Neural progenitor cell (in vitro differentiated cells): ENCODE data around the gene SYTL3. TPM values are rescaled to one million over a fixed set of nuclear protein-coding genes. Genes with fewer than 3 reads are reported as not detected.

Experiments used
- DNase-seq: peaks from one replicate; pipeline ENCODE4 v3.0.0-alpha.2; 2016; ENCODE audit warnings: low spot score
- H2AFZ ChIP-seq: fragments of 200-600 bp; sonication (generic); replicated peaks from 2 replicates; pipeline ENCODE4 v1.6.1; 2016; ENCODE audit warnings: antibody characterized with exemption
- H3F3A ChIP-seq: fragments of 200-600 bp; sonication (generic); 2 replicates; pipeline ENCODE4 v1.6.1; 2016; ENCODE audit warnings: antibody characterized with exemption, low read depth
- H3K27ac ChIP-seq: fragments of 200-600 bp; sonication (generic); 2 replicates; pipeline ENCODE4 v1.5.1; 2016; ENCODE audit warnings: mild to moderate bottlenecking
- H3K27me3 ChIP-seq: fragments of 200-600 bp; sonication (generic); 2 replicates; pipeline ENCODE4 v1.6.1; 2016; ENCODE audit warnings: mild to moderate bottlenecking, moderate library complexity
- H3K36me3 ChIP-seq: fragments of 200-600 bp; sonication (generic); 2 replicates; pipeline ENCODE4 v1.5.1; 2016
- H3K4me1 ChIP-seq: fragments of 200-600 bp; sonication (generic); 2 replicates; pipeline ENCODE4 v1.6.1; 2016; ENCODE audit warnings: mixed run types
- H3K4me2 ChIP-seq: fragments of 200-600 bp; sonication (generic); 2 replicates; pipeline ENCODE4 v1.6.1; 2016
- H3K4me3 ChIP-seq: fragments of 200-600 bp; sonication (generic); 2 replicates; pipeline ENCODE4 v1.5.1; 2016
- H3K79me2 ChIP-seq: fragments of 200-600 bp; sonication (generic); 2 replicates; pipeline ENCODE4 v1.6.1; 2016; ENCODE audit warnings: low read depth
- H3K9ac ChIP-seq: fragments of 200-600 bp; sonication (generic); 2 replicates; pipeline ENCODE4 v1.6.1; 2016
- H3K9me3 ChIP-seq: fragments of 200-600 bp; sonication (generic); 2 replicates; pipeline ENCODE4 v1.5.1; 2016; ENCODE audit warnings: low read depth
- H4K20me1 ChIP-seq: fragments of 200-600 bp; sonication (generic); 2 replicates; pipeline ENCODE4 v1.6.1; 2016; ENCODE audit warnings: low read depth
- H3K27ac Mint-ChIP-seq: 3 replicates; pipeline ENCODE4 v1.8.0; 2021; ENCODE audit warnings: mixed read lengths
- H3K27me3 Mint-ChIP-seq: 2 replicates; pipeline ENCODE4 v1.8.0; 2022; ENCODE audit warnings: low read depth, mild to moderate bottlenecking, inconsistent platforms, moderate library complexity, mixed read lengths; ENCODE audit not compliant: insufficient read depth
- H3K36me3 Mint-ChIP-seq: 3 replicates; pipeline ENCODE4 v1.8.0; 2021; ENCODE audit warnings: mixed read lengths
- H3K4me1 Mint-ChIP-seq: 3 replicates; pipeline ENCODE4 v1.8.0; 2021; ENCODE audit warnings: mixed read lengths
- H3K4me3 Mint-ChIP-seq: 3 replicates; pipeline ENCODE4 v1.8.0; 2021; ENCODE audit warnings: mild to moderate bottlenecking, moderate library complexity, mixed read lengths
- H3K9me3 Mint-ChIP-seq: 3 replicates; pipeline ENCODE4 v1.8.0; 2020; ENCODE audit warnings: mixed read lengths
- EZH2 ChIP-seq: fragments of 200-600 bp; sonication (generic); IDR thresholded peaks from 2 replicates; pipeline ENCODE4 v1.6.1; 2017; ENCODE audit warnings: antibody characterized with exemption, mild to moderate bottlenecking, moderate library complexity
- EZH2phosphoT487 ChIP-seq: fragments of 200-600 bp; sonication (generic); IDR thresholded peaks from 2 replicates; pipeline ENCODE4 v1.6.1; 2017; ENCODE audit warnings: antibody characterized with exemption
- total RNA-seq: library from RNA; depleted of rRNA; stranded (reverse); fragments of >200 nt; gene quantifications from 2 replicates; pipeline ENCODE4 v1.2.3, GENCODE V29; 2015; ENCODE audit warnings: low replicate concordance
- TF ChIP-seq, protein P1 (sequence below): fragments of 200-600 bp; sonication (generic); IDR thresholded peaks from 2 replicates; pipeline ENCODE4 v1.5.1; 2017; ENCODE audit warnings: antibody characterized with exemption, mild to moderate bottlenecking

SYTL3 gene
- total RNA-seq, 1 donor from 2014 or later: not detected

DNA sequence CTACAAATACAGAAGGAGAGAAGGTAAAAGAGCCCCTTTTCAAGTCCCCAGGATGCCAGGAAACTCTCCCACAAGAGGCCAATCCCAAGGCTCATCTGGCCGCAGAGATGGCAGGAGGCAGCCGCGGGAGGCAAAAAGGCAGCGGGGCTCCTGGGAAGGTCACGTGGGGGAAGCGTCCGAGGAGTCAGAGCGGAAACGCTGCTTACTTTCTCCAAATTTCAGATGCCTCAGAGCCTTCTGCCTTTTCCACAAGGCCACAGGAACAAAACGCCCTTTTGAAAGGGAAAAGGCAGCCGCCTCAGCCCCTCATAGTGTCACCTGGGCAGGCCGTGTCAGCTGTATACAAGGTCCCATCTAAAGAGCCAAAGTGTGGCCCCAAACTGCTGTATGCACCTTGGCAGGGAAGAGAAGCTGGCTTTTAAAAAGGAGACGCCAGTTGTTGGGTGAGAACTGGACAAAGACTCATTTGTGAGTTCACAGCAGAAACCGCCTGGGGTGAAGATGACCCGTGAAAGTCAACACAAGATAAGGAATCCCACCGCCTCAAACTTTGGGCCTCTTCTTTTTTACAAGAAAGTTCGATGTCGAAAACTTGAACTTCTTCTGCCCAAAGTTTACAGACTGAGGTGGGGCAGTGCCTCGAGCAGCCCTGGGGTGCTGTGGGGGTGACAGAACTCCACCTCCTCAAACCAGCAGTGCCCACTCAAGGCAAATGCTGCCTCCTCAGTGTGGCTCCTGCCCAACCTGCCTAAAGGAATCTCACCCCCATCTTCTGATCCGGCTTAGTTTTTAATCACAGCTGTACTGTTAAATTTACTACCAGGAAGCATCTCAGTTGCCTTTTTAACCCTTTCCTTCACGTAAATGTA is 124.0 kb downstream of the SYTL3 start:
- H3K36me3 ChIP-seq: no peaks in the 10 kb centered on the region
- H3F3A ChIP-seq: no peaks in the 10 kb centered on the region
- no peak overlapping the region for H3K4me2 ChIP-seq
- H3K36me3 Mint-ChIP-seq: peaks cover 77% of the 10 kb centered on the region
- H4K20me1 ChIP-seq: peaks cover 4% of the 10 kb centered on the region
- no peak overlapping the region for H3K4me3 ChIP-seq
- H3K9me3 Mint-ChIP-seq: no peaks in the 10 kb centered on the region
- TF ChIP-seq EZH2phosphoT487: no peak
- TF ChIP-seq, protein P1, sequence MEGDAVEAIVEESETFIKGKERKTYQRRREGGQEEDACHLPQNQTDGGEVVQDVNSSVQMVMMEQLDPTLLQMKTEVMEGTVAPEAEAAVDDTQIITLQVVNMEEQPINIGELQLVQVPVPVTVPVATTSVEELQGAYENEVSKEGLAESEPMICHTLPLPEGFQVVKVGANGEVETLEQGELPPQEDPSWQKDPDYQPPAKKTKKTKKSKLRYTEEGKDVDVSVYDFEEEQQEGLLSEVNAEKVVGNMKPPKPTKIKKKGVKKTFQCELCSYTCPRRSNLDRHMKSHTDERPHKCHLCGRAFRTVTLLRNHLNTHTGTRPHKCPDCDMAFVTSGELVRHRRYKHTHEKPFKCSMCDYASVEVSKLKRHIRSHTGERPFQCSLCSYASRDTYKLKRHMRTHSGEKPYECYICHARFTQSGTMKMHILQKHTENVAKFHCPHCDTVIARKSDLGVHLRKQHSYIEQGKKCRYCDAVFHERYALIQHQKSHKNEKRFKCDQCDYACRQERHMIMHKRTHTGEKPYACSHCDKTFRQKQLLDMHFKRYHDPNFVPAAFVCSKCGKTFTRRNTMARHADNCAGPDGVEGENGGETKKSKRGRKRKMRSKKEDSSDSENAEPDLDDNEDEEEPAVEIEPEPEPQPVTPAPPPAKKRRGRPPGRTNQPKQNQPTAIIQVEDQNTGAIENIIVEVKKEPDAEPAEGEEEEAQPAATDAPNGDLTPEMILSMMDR: no peak
- no peak for TF ChIP-seq EZH2
- H3K27me3 ChIP-seq: no peaks in the 10 kb centered on the region
- peak overlapping the region; percentile 87 for H3K27ac Mint-ChIP-seq
- no peaks in the 10 kb centered on the region for H3K4me1 ChIP-seq
- peaks cover 5% of the 10 kb centered on the region for H3K79me2 ChIP-seq
- no peak overlapping the region for H2AFZ ChIP-seq
- peaks cover 37% of the 10 kb centered on the region for H3K4me1 Mint-ChIP-seq
- H3K9me3 ChIP-seq: no peaks in the 10 kb centered on the region
- H3K27ac ChIP-seq: no peak overlapping the region
- peaks cover 2% of the 10 kb centered on the region for H3K27me3 Mint-ChIP-seq
- DNase-seq: no peak
- no peak overlapping the region for H3K4me3 Mint-ChIP-seq
- H3K9ac ChIP-seq: no peak overlapping the region

DNA sequence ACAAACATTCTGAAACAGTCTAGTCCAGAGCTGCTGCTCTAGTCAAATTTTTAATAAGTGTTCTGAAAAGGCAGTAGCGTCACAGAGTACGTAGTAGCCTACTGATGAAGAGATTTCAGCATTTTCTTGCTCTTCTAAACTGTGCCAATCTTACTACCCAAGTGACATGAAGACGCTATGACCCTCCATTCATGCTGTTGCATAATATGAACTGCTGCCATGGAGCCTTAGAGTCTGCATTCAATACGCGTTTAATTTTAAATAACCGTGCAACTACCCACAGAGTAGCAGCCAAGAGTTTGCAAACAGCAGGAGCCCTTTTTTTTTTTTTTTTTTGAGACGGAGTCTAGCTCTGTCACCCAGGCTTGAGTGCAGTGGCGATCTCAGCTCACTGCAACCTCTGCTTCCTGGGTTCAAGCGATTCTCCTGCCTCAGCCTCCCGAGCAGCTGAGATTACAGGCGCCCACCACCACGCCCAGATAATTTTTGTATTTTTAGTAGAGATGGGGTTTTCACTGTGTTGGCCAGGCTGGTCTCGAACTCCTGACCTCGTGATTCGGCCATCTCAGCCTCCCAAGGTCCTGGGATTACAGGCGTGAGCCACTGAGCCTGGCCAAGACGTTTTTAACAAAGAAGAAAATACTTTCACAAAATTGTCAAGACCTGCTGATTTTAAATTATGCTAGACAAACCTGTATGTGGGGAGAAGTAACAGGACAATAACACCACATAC is 125.0 kb downstream of the SYTL3 start:
- H3K27ac Mint-ChIP-seq: no peak overlapping the region
- Histone ChIP-seq H2AFZ (no peak overlapping the region), H4K20me1 (peaks cover 4% of the 10 kb centered on the region), H3K4me3 (no peak overlapping the region), H3K79me2 (peaks cover 5% of the 10 kb centered on the region), H3K36me3 (no peaks in the 10 kb centered on the region), H3K27ac (no peak overlapping the region), H3K9ac (no peak overlapping the region), H3K4me1 (no peaks in the 10 kb centered on the region), H3K9me3 (no peaks in the 10 kb centered on the region), H3K4me2 (no peak overlapping the region), H3F3A (no peaks in the 10 kb centered on the region), H3K27me3 (no peaks in the 10 kb centered on the region)
- TF ChIP-seq, protein P1: no peak
- TF ChIP-seq EZH2: no peak
- TF ChIP-seq EZH2phosphoT487: no peak
- H3K27me3 Mint-ChIP-seq: no peaks in the 10 kb centered on the region
- H3K4me1 Mint-ChIP-seq: peaks cover 30% of the 10 kb centered on the region
- no peaks in the 10 kb centered on the region for H3K9me3 Mint-ChIP-seq
- peaks cover 75% of the 10 kb centered on the region for H3K36me3 Mint-ChIP-seq
- DNase-seq: no peak
- H3K4me3 Mint-ChIP-seq: no peak overlapping the region

DNA sequence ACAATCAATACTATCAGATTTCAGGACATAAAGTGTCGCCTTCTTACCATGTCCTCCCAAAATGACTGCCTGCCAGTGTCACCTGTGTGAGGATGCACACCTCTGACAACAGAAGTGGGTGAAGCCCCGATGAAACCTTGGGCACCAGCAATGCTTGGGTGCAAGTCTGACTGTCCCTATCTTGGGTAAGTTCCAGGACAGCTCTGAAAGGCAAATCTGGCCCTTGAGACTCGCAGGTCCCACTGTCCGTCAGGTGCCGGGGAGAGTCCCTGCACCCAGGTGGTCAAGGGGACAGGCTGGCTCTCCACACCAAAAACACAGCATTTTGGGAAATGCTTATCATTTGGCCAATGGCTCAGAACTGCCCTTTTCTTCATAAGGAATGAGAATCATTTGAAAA is 126.0 kb downstream of the SYTL3 start:
- Mint-ChIP-seq H3K27ac (no peak overlapping the region), H3K4me1 (peaks cover 22% of the 10 kb centered on the region), H3K4me3 (no peak overlapping the region), H3K9me3 (no peaks in the 10 kb centered on the region), H3K27me3 (no peaks in the 10 kb centered on the region), H3K36me3 (peaks cover 73% of the 10 kb centered on the region)
- Histone ChIP-seq H3K4me1 (no peaks in the 10 kb centered on the region), H4K20me1 (peaks cover 8% of the 10 kb centered on the region), H2AFZ (no peak overlapping the region), H3K79me2 (peaks cover 5% of the 10 kb centered on the region), H3K9ac (no peak overlapping the region), H3K4me3 (no peak overlapping the region), H3K27me3 (no peaks in the 10 kb centered on the region), H3F3A (no peaks in the 10 kb centered on the region), H3K4me2 (no peak overlapping the region), H3K36me3 (no peaks in the 10 kb centered on the region), H3K9me3 (no peaks in the 10 kb centered on the region), H3K27ac (no peak overlapping the region)
- no peak for DNase-seq
- TF ChIP-seq EZH2: no peak
- no peak for TF ChIP-seq EZH2phosphoT487
- TF ChIP-seq, protein P1: no peak
